ENCODE results near the gene LCP1. TPM values are rescaled to one million over a fixed set of nuclear protein-coding genes. Genes with fewer than 3 reads are reported as not detected.

The LCP1 gene
- total RNA-seq, 6 experiments from 2014 or later = 0.05 TPM; not detected in 5

DNA sequence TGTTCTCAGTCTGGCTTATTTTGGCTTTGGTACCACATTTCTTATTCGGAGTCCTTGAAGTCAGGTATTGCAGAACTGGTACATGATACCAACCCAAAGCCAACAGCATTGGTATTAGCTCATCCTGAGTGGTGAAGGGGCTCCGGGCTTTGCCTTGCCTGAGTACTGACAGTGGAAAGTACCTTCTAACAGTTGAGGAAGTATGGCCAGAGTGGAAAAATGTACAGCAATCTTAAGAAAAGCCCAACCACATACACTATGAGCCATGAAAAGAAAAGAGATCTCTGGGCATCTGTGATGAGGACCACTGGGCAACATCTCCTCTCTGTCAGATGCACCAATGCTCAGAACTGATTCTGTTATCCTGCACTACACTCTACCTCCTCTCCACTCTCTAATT, 8.3 kb downstream of the LCP1 start:
- Mint-ChIP-seq H3K27me3 (ENCODE audit: insufficient read depth) (peaks cover 12% of the 10 kb centered on the region), H3K4me3 (no peak overlapping the region), H3K9me3 (no peaks in the 10 kb centered on the region), H3K27ac (no peak overlapping the region), H3K36me3 (ENCODE audit: low read depth) (no peaks in the 10 kb centered on the region), H3K4me1 (ENCODE audit: low read depth) (no peaks in the 10 kb centered on the region)
- TF ChIP-seq, protein P1, sequence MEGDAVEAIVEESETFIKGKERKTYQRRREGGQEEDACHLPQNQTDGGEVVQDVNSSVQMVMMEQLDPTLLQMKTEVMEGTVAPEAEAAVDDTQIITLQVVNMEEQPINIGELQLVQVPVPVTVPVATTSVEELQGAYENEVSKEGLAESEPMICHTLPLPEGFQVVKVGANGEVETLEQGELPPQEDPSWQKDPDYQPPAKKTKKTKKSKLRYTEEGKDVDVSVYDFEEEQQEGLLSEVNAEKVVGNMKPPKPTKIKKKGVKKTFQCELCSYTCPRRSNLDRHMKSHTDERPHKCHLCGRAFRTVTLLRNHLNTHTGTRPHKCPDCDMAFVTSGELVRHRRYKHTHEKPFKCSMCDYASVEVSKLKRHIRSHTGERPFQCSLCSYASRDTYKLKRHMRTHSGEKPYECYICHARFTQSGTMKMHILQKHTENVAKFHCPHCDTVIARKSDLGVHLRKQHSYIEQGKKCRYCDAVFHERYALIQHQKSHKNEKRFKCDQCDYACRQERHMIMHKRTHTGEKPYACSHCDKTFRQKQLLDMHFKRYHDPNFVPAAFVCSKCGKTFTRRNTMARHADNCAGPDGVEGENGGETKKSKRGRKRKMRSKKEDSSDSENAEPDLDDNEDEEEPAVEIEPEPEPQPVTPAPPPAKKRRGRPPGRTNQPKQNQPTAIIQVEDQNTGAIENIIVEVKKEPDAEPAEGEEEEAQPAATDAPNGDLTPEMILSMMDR (IDR thresholded peaks at IDR 0.05) = no peak
- no peak for DNase-seq

DNA sequence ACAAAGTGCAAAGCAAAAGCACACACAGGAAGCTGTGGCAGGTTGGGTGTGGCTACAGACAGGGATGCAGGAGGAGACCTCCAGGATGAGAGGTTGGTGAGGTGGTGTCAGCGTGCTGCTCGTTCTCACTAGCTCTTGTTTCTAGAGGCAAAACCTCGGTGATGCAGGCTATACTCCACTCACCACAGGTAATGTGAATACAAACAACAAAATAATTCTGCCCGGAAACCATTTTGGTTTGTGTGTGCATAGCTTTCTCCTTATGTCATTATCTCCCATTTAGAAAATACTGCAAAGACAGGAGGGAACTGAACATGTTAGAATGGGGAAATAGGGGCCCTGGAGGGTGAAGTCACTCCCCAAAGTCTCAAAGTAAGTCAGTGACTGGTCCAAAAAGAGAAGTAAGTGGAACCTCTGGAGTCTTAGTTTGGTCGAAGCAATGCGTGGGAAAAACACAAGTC, 9.4 kb downstream of the LCP1 start:
- H3K9me3 Mint-ChIP-seq = no peaks in the 10 kb centered on the region
- no peak overlapping the region for H3K4me3 Mint-ChIP-seq
- peaks cover 10% of the 10 kb centered on the region for H3K27me3 Mint-ChIP-seq (ENCODE audit: insufficient read depth)
- no peaks in the 10 kb centered on the region for H3K4me1 Mint-ChIP-seq (ENCODE audit: low read depth)
- no peaks in the 10 kb centered on the region for H3K36me3 Mint-ChIP-seq (ENCODE audit: low read depth)
- TF ChIP-seq, protein P1 (IDR thresholded peaks at IDR 0.05) = no peak
- no peak for DNase-seq
- H3K27ac Mint-ChIP-seq = no peak overlapping the region

DNA sequence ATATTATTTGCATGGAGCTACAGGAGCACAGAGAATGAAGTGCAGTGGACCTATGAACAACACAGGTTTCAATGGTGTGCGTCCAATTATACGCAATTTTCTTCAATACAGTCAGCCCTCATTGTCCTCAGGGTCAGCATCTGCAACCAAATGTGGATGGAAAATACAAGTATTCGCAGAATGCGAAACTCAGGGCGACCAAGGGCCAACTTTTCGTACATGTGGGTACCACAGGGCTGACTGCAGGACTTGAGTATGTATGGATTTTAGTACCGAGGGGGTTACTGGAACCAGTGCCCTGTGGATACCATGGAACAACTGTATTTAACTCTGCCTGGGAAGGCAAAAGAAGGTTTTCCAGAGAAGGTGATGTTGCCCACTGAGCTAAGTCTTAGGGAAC, 10.2 kb downstream of the LCP1 start:
- H3K27ac Mint-ChIP-seq = no peak overlapping the region
- TF ChIP-seq, protein P1 (IDR thresholded peaks at IDR 0.05) = no peak
- H3K9me3 Mint-ChIP-seq = no peaks in the 10 kb centered on the region
- no peaks in the 10 kb centered on the region for H3K36me3 Mint-ChIP-seq (ENCODE audit: low read depth)
- DNase-seq = no peak
- H3K4me3 Mint-ChIP-seq = no peak overlapping the region
- peaks cover 10% of the 10 kb centered on the region for H3K27me3 Mint-ChIP-seq (ENCODE audit: insufficient read depth)
- no peaks in the 10 kb centered on the region for H3K4me1 Mint-ChIP-seq (ENCODE audit: low read depth)

DNA sequence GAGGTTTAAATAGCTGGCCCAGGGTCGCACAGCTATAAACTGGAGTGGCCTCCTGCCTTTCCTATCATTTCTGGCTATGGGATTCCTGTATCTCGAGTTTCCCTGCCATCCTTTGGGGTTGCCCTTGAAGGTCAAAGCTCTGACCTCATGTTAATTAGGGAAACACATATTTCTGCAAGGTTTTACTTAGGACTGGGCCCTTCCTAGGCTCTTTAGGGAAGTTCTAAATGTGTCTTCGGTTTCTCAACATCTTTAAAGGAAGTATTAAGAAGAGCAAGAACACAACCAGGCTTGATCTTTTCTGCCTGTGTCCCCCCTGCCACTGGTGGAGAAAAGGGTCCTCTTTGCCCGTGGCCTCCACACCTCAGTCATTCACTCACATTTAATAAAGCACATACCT, 10.8 kb downstream of the LCP1 start:
- no peaks in the 10 kb centered on the region for H3K9me3 Mint-ChIP-seq
- TF ChIP-seq, protein P1 (IDR thresholded peaks at IDR 0.05) = no peak
- no peaks in the 10 kb centered on the region for H3K36me3 Mint-ChIP-seq (ENCODE audit: low read depth)
- peaks cover 10% of the 10 kb centered on the region for H3K27me3 Mint-ChIP-seq (ENCODE audit: insufficient read depth)
- DNase-seq = no peak
- no peak overlapping the region for H3K4me3 Mint-ChIP-seq
- H3K4me1 Mint-ChIP-seq (ENCODE audit: low read depth) = no peaks in the 10 kb centered on the region
- no peak overlapping the region for H3K27ac Mint-ChIP-seq

DNA sequence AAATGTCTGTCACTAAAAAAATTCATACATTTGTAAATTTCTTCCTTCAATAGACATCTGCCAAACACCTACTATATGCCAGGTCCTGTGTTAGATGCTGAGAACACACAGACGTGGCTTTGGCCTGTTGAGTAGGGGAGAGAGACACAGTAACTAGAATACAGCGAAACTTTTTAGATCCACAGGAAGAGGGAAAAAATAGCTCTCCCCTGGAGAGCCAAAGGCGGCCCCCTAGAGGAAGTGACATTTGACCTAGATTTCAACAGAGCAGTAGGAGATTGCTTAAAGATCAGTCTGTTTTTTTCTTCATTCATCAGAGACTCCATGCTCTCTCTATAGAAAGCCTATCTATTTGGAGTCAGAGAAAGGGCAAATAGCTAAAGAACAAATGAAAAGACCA, 11.3 kb downstream of the LCP1 start:
- no peak overlapping the region for H3K4me3 Mint-ChIP-seq
- H3K27me3 Mint-ChIP-seq (ENCODE audit: insufficient read depth) = peaks cover 10% of the 10 kb centered on the region
- no peaks in the 10 kb centered on the region for H3K4me1 Mint-ChIP-seq (ENCODE audit: low read depth)

More for the DNA sequence above, 11.3 kb downstream of the LCP1 start:
- TF ChIP-seq, protein P1 (IDR thresholded peaks at IDR 0.05) = no peak
- Mint-ChIP-seq H3K36me3 (ENCODE audit: low read depth) (no peaks in the 10 kb centered on the region), H3K27ac (no peak overlapping the region), H3K9me3 (no peaks in the 10 kb centered on the region)
- no peak for DNase-seq

Measured in HFFc6 (cell line).